Activated CD8-positive, alpha-beta memory T cell treated with anti-CD3 and anti-CD28 coated beads for 48 hours (primary cell): ENCODE measurements around the gene GPR143.

Experiments used
- DNase-seq, 3 experiments: peaks; one replicate each; pipeline ENCODE4 v3.0.0-alpha.2; 2020; ENCODE audit warnings: low read depth in 2 of 3, low spot score in 2 of 3

Gene GPR143

GRCh38 chrX:9676306-9676705 is 89.3 kb downstream of the GPR143 start:
- DNase-seq, result no peak
